OCI-LY7 (cell line): ENCODE measurements around the gene ASPM. TPM values are rescaled to one million over a fixed set of nuclear protein-coding genes. Genes with fewer than 3 reads are reported as not detected.

Experiments used
- BruUV-seq: library from RNA; stranded (reverse); fragments of 400-500 nt; replicated peaks from 2 replicates; lab custom pipeline; 2021; lab: Mats Ljungman, UMichigan
- CTCF ChIA-PET: fragments of 300-600 bp; sonication (Branson Sonifier 250); formaldehyde crosslinking; loops from one replicate; lab custom pipeline; 2022; ENCODE audit warnings: antibody characterized with exemption; ENCODE audit not compliant: unreplicated experiment; lab: Charles Lee
- POLR2A ChIA-PET: fragments of 300-600 bp; sonication (Branson Sonifier 250); formaldehyde crosslinking; loops from one replicate; lab custom pipeline; 2022; ENCODE audit warnings: antibody characterized with exemption; lab: Charles Lee
- DNase-seq: peaks from one replicate; pipeline ENCODE4 v3.0.0-alpha.2; 2015; ENCODE audit warnings: low spot score
- H2AFZ ChIP-seq: fragments of 200-600 bp; sonication (generic), shearing (Covaris generic); 2 replicates; pipeline ENCODE4 v1.6.1; 2014; ENCODE audit warnings: mild to moderate bottlenecking, antibody characterized with exemption, low read length, moderate library complexity
- H3K27ac ChIP-seq: fragments of 200-600 bp; sonication (generic); 2 replicates; pipeline ENCODE4 v1.5.1; 2014; ENCODE audit warnings: mixed run types, low read depth, mild to moderate bottlenecking, moderate library complexity, low read length, inconsistent platforms; ENCODE audit not compliant: poor library complexity, severe bottlenecking
- H3K36me3 ChIP-seq: fragments of 200-600 bp; sonication (generic); 2 replicates; pipeline ENCODE4 v1.6.1; 2014; ENCODE audit warnings: mild to moderate bottlenecking, antibody characterized with exemption, low read length, moderate library complexity, mixed read lengths; ENCODE audit not compliant: insufficient read depth
- H3K4me1 ChIP-seq: fragments of 200-600 bp; sonication (generic); 2 replicates; pipeline ENCODE4 v1.5.1; 2014; ENCODE audit warnings: mild to moderate bottlenecking, low read length; ENCODE audit not compliant: insufficient read depth, poor library complexity, severe bottlenecking
- H3K4me2 ChIP-seq: fragments of 200-600 bp; sonication (generic); 2 replicates; pipeline ENCODE4 v1.6.1; 2014; ENCODE audit warnings: mild to moderate bottlenecking, low read length
- H3K4me3 ChIP-seq: fragments of 200-600 bp; sonication (generic); 2 replicates; pipeline ENCODE4 v1.5.1; 2014; ENCODE audit warnings: mild to moderate bottlenecking, low read depth, low read length; ENCODE audit not compliant: poor library complexity, severe bottlenecking
- H3K79me2 ChIP-seq: fragments of 200-600 bp; sonication (generic); 2 replicates; pipeline ENCODE4 v1.6.1; 2016; ENCODE audit warnings: low read depth, mild to moderate bottlenecking, low read length, moderate library complexity, mixed read lengths; ENCODE audit not compliant: insufficient read depth
- H3K9me2 ChIP-seq: fragments of 200-600 bp; sonication (generic); 2 replicates; pipeline ENCODE4 v1.6.1; 2016; ENCODE audit warnings: mild to moderate bottlenecking, low read length, mixed read lengths; ENCODE audit not compliant: insufficient read depth
- H3K9me3 ChIP-seq: fragments of 200-600 bp; sonication (generic); 2 replicates; pipeline ENCODE4 v1.6.1; 2014; ENCODE audit warnings: mild to moderate bottlenecking, mixed run types, low read length, mixed read lengths
- H4K20me1 ChIP-seq: fragments of 200-600 bp; sonication (generic); 2 replicates; pipeline ENCODE4 v1.6.1; 2014; ENCODE audit warnings: mild to moderate bottlenecking, antibody characterized with exemption, low read length, moderate library complexity, mixed read lengths; ENCODE audit not compliant: insufficient read depth
- EZH2phosphoT487 ChIP-seq: fragments of 200-600 bp; sonication (generic); IDR thresholded peaks from 2 replicates; pipeline ENCODE4 v1.6.1; 2018; ENCODE audit warnings: low read depth, borderline replicate concordance, mild to moderate bottlenecking, mixed run types, antibody characterized with exemption, low read length, moderate library complexity, mixed read lengths
- intact Hi-C: fragments of 100-400 bp; cut with micrococcal nuclease; formaldehyde crosslinking; loops from one replicate; pipeline ENCODE4 v1.10.0; 2022; ENCODE audit not compliant: unreplicated experiment
- total RNA-seq, 2 experiments: library from RNA; depleted of rRNA in 1 of 2; stranded (reverse); fragments of >200 nt in 1 of 2; shearing (Covaris generic) in 1 of 2; gene quantifications; 2 replicates each; pipeline ENCODE4 v1.2.3, GENCODE V29; 2014 to 2022
- TF ChIP-seq, protein P1 (sequence below): fragments of 200-600 bp; sonication (generic); conservative IDR thresholded peaks from 2 replicates; pipeline ENCODE4 v1.5.1; 2014; ENCODE audit warnings: mild to moderate bottlenecking, antibody characterized with exemption, low read length, moderate library complexity, mixed read lengths

The ASPM gene
- total RNA-seq, 2 experiments from 2014 or later = 76.8 to 88.6 TPM

DNA sequence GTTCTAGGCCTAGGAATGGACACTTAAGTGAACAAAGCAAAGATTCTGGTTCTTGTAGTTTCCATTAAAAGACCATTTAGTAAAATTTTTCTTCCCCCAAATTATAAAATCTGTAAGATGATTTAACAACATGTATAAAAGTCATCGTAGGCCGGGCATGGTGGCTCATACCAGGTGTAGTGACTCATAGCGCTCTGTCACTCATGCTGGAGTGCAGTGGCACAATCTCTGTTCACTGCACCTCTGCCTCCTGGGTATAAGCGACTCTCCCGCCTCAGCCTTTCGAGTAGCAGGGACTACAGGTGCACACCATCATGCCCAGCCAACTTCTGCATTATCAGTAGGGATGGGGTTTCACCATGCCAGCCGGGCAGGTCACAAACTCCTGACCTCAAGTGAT lies 9.1 kb downstream of the ASPM start:
- Histone ChIP-seq H3K9me3 (no peaks in the 10 kb centered on the region), H2AFZ (no peak overlapping the region), H4K20me1 (peaks cover 4% of the 10 kb centered on the region; the same call in 1 of the 2 replicates), H3K9me2 (no peaks in the 10 kb centered on the region), H3K79me2 (peaks cover 70% of the 10 kb centered on the region), H3K36me3 (peaks cover 90% of the 10 kb centered on the region), H3K4me2 (no peak overlapping the region), H3K27ac (no peak overlapping the region), H3K4me1 (peaks cover 23% of the 10 kb centered on the region), H3K4me3 (no peak overlapping the region)
- ChIA-PET CTCF (no interaction called here), POLR2A (interaction anchor here (0.6 to 1.9 kb wide), 5 partner anchors 8 to 950 kb away, joined by 3 to 8 read pairs (median 4); no protein-coding TSS in a partner anchor)
- TF ChIP-seq EZH2phosphoT487 = no peak
- TF ChIP-seq, protein P1, sequence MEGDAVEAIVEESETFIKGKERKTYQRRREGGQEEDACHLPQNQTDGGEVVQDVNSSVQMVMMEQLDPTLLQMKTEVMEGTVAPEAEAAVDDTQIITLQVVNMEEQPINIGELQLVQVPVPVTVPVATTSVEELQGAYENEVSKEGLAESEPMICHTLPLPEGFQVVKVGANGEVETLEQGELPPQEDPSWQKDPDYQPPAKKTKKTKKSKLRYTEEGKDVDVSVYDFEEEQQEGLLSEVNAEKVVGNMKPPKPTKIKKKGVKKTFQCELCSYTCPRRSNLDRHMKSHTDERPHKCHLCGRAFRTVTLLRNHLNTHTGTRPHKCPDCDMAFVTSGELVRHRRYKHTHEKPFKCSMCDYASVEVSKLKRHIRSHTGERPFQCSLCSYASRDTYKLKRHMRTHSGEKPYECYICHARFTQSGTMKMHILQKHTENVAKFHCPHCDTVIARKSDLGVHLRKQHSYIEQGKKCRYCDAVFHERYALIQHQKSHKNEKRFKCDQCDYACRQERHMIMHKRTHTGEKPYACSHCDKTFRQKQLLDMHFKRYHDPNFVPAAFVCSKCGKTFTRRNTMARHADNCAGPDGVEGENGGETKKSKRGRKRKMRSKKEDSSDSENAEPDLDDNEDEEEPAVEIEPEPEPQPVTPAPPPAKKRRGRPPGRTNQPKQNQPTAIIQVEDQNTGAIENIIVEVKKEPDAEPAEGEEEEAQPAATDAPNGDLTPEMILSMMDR = no peak
- intact Hi-C loops = no loop called here
- BruUV-seq = no TSS peak
- no peak for DNase-seq

DNA sequence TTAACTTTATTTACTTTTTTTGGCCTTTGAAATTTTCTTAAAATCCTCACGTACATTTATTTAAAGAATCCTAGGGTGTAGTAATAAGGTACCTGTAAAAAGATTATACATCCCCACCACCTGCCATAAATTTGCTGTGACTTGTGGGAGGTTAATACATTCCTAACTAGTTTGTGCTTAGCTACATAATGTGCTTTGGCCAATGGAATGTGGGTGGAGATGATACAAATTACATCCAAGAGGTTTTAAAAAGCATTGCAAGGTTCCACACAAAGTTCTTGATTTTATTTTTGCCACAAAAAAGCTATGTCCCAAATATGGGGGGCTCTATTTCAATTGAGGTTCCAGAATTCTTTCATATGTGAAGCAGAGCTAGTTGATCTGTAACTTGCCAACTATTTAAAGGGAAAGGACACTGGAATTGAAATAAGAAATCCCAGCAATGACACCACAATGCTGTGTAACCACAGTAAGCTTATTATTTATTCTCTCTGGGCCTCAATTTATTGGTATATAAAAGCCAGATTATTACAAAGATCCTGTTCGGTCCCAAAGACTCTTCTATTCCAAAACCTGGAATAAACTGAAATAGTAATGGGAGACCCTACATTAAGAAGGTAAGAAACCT lies 15.7 kb downstream of the ASPM start:
- no peak overlapping the region for H3K4me3 ChIP-seq
- H3K9me3 ChIP-seq = no peaks in the 10 kb centered on the region
- no peaks in the 10 kb centered on the region for H4K20me1 ChIP-seq
- no peak overlapping the region for H2AFZ ChIP-seq
- H3K79me2 ChIP-seq = peaks cover 18% of the 10 kb centered on the region; the same call in 1 of the 2 replicates
- H3K36me3 ChIP-seq = peaks cover 93% of the 10 kb centered on the region
- no peaks in the 10 kb centered on the region for H3K4me1 ChIP-seq
- intact Hi-C loops = no loop called here
- BruUV-seq = no TSS peak
- no peak overlapping the region for H3K27ac ChIP-seq
- ChIA-PET POLR2A (interaction anchor here (0.5 to 1.4 kb wide), 3 partner anchors 10 to 292 kb away, joined by 3 to 10 read pairs (median 4); no protein-coding TSS in a partner anchor), CTCF (no interaction called here)
- no peaks in the 10 kb centered on the region for H3K9me2 ChIP-seq
- TF ChIP-seq, protein P1 = no peak
- no peak for TF ChIP-seq EZH2phosphoT487
- no peak for DNase-seq
- H3K4me2 ChIP-seq = no peak overlapping the region

DNA sequence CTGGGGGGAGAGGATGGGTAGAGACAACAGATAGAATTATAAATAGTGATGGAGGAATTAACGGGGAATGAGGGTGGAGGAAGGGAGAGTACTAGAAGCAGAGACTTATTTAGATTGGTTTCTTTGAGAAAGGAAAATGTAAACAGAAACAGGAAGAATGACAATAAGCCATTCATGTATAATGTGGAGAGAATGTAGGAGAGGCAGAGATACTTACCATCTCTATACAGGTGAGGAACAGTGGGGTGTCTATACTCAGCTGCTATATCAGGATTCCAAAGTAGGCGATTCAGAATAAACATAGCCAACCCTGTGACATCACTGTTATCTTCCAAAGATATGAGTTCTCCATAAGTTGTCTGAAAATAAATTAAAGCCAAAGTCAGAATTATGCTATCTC lies 16.8 kb downstream of the ASPM start:
- no peak for DNase-seq
- intact Hi-C loops = no loop called here
- POLR2A ChIA-PET = interaction anchor here (1.4 kb wide), 1 partner anchor 9 kb away, joined by 10 read pairs; no protein-coding TSS in a partner anchor
- Histone ChIP-seq H3K27ac (no peak overlapping the region), H3K4me3 (no peak overlapping the region), H3K4me2 (no peak overlapping the region), H3K36me3 (peaks cover 94% of the 10 kb centered on the region), H3K9me2 (no peaks in the 10 kb centered on the region), H3K79me2 (peaks cover 7% of the 10 kb centered on the region; the same call in 1 of the 2 replicates), H4K20me1 (no peaks in the 10 kb centered on the region), H3K4me1 (no peaks in the 10 kb centered on the region), H2AFZ (no peak overlapping the region), H3K9me3 (no peaks in the 10 kb centered on the region)
- BruUV-seq = no TSS peak
- CTCF ChIA-PET = no interaction called here
- TF ChIP-seq, protein P1 = no peak
- no peak for TF ChIP-seq EZH2phosphoT487
